GM23248 (cell line): Measurements from ENCODE around the gene MALSU1. TPM values are rescaled to one million over a fixed set of nuclear protein-coding genes. Genes with fewer than 3 reads are reported as not detected.

Experiments used
- DNase-seq: peaks from one replicate; pipeline ENCODE4 v3.0.0-alpha.2; 2015
- H2AFZ ChIP-seq: fragments of 200-600 bp; sonication (generic); 2 replicates; pipeline ENCODE4 v1.6.1; 2016; ENCODE audit warnings: antibody characterized with exemption
- H3F3A ChIP-seq: fragments of 200-600 bp; sonication (generic); 2 replicates; pipeline ENCODE4 v1.6.1; 2016; ENCODE audit warnings: mild to moderate bottlenecking, antibody characterized with exemption, mixed run types; ENCODE audit not compliant: insufficient read depth
- H3K27ac ChIP-seq: fragments of 200-600 bp; sonication (generic); 2 replicates; pipeline ENCODE4 v1.5.1; 2016; ENCODE audit warnings: mild to moderate bottlenecking
- H3K27me3 ChIP-seq: fragments of 200-600 bp; sonication (generic); replicated peaks from 2 replicates; pipeline ENCODE4 v1.6.1; 2016; ENCODE audit warnings: mild to moderate bottlenecking; ENCODE audit not compliant: insufficient read depth
- H3K36me3 ChIP-seq: fragments of 200-600 bp; sonication (generic); 2 replicates; pipeline ENCODE4 v1.6.1; 2016; ENCODE audit warnings: low read depth, mild to moderate bottlenecking
- H3K4me1 ChIP-seq: fragments of 200-600 bp; sonication (generic); 2 replicates; pipeline ENCODE4 v1.6.1; 2016; ENCODE audit warnings: mild to moderate bottlenecking; ENCODE audit not compliant: insufficient read depth
- H3K4me2 ChIP-seq: fragments of 200-600 bp; sonication (generic); one replicate; pipeline ENCODE4 v1.6.1; 2016; ENCODE audit warnings: mild to moderate bottlenecking; ENCODE audit not compliant: unreplicated experiment
- H3K4me3 ChIP-seq: fragments of 200-600 bp; sonication (generic); 2 replicates; pipeline ENCODE4 v1.5.1; 2016; ENCODE audit warnings: mild to moderate bottlenecking
- H3K79me2 ChIP-seq: fragments of 200-600 bp; sonication (generic); 2 replicates; pipeline ENCODE4 v1.6.1; 2016; ENCODE audit warnings: mild to moderate bottlenecking; ENCODE audit not compliant: insufficient read depth
- H3K9ac ChIP-seq: fragments of 200-600 bp; sonication (generic); 2 replicates; pipeline ENCODE4 v1.6.1; 2016; ENCODE audit warnings: mild to moderate bottlenecking
- H3K9me2 ChIP-seq: fragments of 200-600 bp; sonication (generic); 2 replicates; pipeline ENCODE4 v1.6.1; 2016; ENCODE audit warnings: mixed run types, mild to moderate bottlenecking, moderate library complexity; ENCODE audit not compliant: insufficient read depth
- H3K9me3 ChIP-seq: fragments of 200-600 bp; sonication (generic); one replicate; pipeline ENCODE4 v1.6.1; 2017; ENCODE audit warnings: low read depth
- H4K20me1 ChIP-seq: fragments of 200-600 bp; sonication (generic); 2 replicates; pipeline ENCODE4 v1.6.0; 2016; ENCODE audit not compliant: insufficient read depth
- EZH2 ChIP-seq: fragments of 200-600 bp; sonication (generic); IDR thresholded peaks from 2 replicates; pipeline ENCODE4 v1.6.1; 2018; ENCODE audit warnings: antibody characterized with exemption, mild to moderate bottlenecking; ENCODE audit not compliant: insufficient read depth, poor library complexity, severe bottlenecking
- EZH2phosphoT487 ChIP-seq: fragments of 200-600 bp; sonication (generic); IDR thresholded peaks from 2 replicates; pipeline ENCODE4 v1.6.1; 2018; ENCODE audit warnings: antibody characterized with exemption, moderate library complexity, mild to moderate bottlenecking, low read depth; ENCODE audit not compliant: insufficient read depth
- WGBS, 2 experiments: methylation state at CpG; one replicate each; pipeline ENCODE4 v1.1.6; 2015 to 2017; ENCODE audit warnings: low lambda C conversion rate in 2 of 2, low coverage in 1 of 2; ENCODE audit errors: missing lambda C conversion rate in 2 of 2; 5-methylcytosine and 5-hydroxymethylcytosine counted together
- in situ Hi-C: fragments of 300-500 bp; cut with MboI; formaldehyde crosslinking; loops from 2 replicates; pipeline ENCODE4 v1.15.0; 2020
- polyA plus RNA-seq: library from polyadenylated mRNA; unstranded; fragments of >200 nt; fragmentation: Nextera tagmentation; extraction: Ambion mirVana; gene quantifications from 2 replicates; pipeline ENCODE4 v1.2.1, GENCODE V29; 2016
- total RNA-seq: library from RNA; depleted of rRNA; stranded (reverse); fragments of >200 nt; shearing (Covaris generic); gene quantifications from 2 replicates; pipeline ENCODE4 v1.2.3, GENCODE V29; 2014

MALSU1 gene
- total and polyA plus RNA-seq, 2 experiments from 2014 or later = 66.0 to 136 TPM

DNA sequence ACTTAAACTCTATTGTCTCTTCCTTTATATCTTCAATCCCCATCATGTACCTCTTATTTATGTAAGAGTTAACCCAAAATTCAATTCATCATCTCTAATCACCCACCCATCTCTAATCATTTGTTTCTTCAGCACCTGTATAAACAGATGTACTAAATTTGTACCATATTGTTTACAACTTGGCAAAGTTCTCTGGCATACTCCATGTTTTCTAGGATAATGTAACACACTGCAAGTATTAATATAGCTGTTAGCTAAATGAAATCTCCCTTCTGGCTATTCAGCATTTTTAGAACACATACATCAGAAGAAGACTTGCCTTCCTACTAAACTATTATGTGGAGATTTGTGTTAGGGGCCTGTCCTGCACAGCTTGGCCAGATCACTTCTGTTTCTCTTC lies 33.1 kb downstream of the MALSU1 start:
- Histone ChIP-seq H3K9me2 (no peaks in the 10 kb centered on the region), H3K36me3 (0 out of 2 replicates have a peak, but pooled peaks cover 10% of the 10 kb centered on the region), H4K20me1 (no peaks in the 10 kb centered on the region), H3K27ac (no peak overlapping the region), H3K4me1 (peaks cover 37% of the 10 kb centered on the region), H2AFZ (no peak overlapping the region), H3K9ac (no peak overlapping the region), H3K4me3 (no peak overlapping the region), H3K27me3 (no peaks in the 10 kb centered on the region), H3K9me3 (no peaks in the 10 kb centered on the region), H3K4me2 (no peak overlapping the region), H3F3A (peaks cover 38% of the 10 kb centered on the region), H3K79me2 (peaks cover 15% of the 10 kb centered on the region; the same call in 1 of the 2 replicates)
- TF ChIP-seq EZH2phosphoT487 (no peak), EZH2 (no peak)
- in situ Hi-C loops = no loop called here
- no peak for DNase-seq

DNA sequence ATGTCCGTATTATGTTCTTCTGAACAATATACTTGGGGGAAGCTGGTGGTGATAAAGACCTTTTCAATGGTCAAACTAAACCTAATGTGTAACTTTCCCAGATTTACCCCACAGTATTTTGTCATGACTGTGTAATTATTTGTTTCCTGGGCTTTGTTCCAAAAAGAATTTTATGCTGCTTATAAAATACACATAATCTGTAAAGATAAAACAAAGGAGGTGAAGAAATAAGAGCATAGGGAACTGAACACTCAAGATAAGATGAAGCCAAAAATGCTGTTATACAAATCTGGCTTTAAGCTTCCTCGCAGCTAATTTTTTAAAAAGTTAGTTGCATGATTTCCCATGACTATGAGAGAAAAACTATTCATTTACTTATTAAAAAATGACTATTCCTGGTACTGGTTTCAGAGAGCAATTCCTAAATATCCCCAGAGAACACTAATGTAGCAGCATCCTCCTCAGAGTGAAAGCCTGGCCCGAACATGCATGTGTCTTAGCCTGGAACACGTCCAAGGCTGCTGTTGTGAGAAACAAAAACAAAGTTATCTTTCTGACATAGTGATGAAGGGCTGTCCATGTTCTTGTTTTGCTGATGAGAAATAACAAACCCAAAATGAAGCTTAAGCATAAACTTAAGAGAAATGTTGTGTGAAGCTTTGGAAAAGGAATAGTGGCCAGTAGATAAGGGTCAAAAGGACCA lies 33.9 kb downstream of the MALSU1 start:
- Histone ChIP-seq H3K4me2 (peak overlapping the region; percentile 45), H3K79me2 (peaks cover 15% of the 10 kb centered on the region; the same call in 1 of the 2 replicates), H3K27me3 (no peaks in the 10 kb centered on the region), H3K4me3 (no peak overlapping the region), H3K9me3 (no peaks in the 10 kb centered on the region), H2AFZ (no peak overlapping the region), H3K36me3 (0 out of 2 replicates have a peak, but pooled peaks cover 16% of the 10 kb centered on the region), H3K27ac (peak overlapping the region; percentile 77), H3K9me2 (no peaks in the 10 kb centered on the region), H3F3A (peaks cover 38% of the 10 kb centered on the region), H4K20me1 (no peaks in the 10 kb centered on the region), H3K4me1 (peaks cover 37% of the 10 kb centered on the region), H3K9ac (peak overlapping the region; percentile 18; the same call in 1 of the 2 replicates)
- peak; percentile 63 for DNase-seq
- in situ Hi-C loops = no loop called here
- WGBS, 2 experiments = 13 to 17% methylated on average over 4 of the region's 4 CpGs
- no peak for TF ChIP-seq EZH2
- TF ChIP-seq EZH2phosphoT487 = no peak

GRCh38 chr7:23333671-23334246 lies 34.6 kb downstream of the MALSU1 start:
- Histone ChIP-seq H3K36me3 (0 out of 2 replicates have a peak, but pooled peaks cover 16% of the 10 kb centered on the region), H3K9me2 (no peaks in the 10 kb centered on the region), H3K4me1 (peaks cover 37% of the 10 kb centered on the region), H2AFZ (no peak overlapping the region), H3K9ac (peak overlapping the region; percentile 18; the same call in 1 of the 2 replicates), H3K4me2 (peak overlapping the region; percentile 45), H3F3A (peaks cover 38% of the 10 kb centered on the region), H3K9me3 (no peaks in the 10 kb centered on the region), H3K27ac (peak overlapping the region; percentile 77), H3K27me3 (no peaks in the 10 kb centered on the region), H3K4me3 (peak overlapping the region; percentile 6; the same call in 1 of the 2 replicates), H3K79me2 (peaks cover 15% of the 10 kb centered on the region; the same call in 1 of the 2 replicates), H4K20me1 (no peaks in the 10 kb centered on the region)
- in situ Hi-C loops = no loop called here
- no peak for TF ChIP-seq EZH2phosphoT487
- no peak for TF ChIP-seq EZH2
- peak; percentile 98 for DNase-seq
- WGBS, 2 experiments = 0 to 2% methylated on average over 9 of the region's 9 CpGs

GRCh38 chr7:23334482-23335056 lies 35.4 kb downstream of the MALSU1 start:
- no peaks in the 10 kb centered on the region for H3K9me3 ChIP-seq
- H3K9ac ChIP-seq = peak overlapping the region; percentile 11; the same call in 1 of the 2 replicates
- TF ChIP-seq EZH2 = no peak
- peak; percentile 83; the same call in 1 of the 2 replicates for TF ChIP-seq EZH2phosphoT487
- H3K4me3 ChIP-seq = peak overlapping the region; percentile 6; the same call in 1 of the 2 replicates
- in situ Hi-C loops = no loop called here
- no peaks in the 10 kb centered on the region for H3K9me2 ChIP-seq
- peaks cover 38% of the 10 kb centered on the region for H3F3A ChIP-seq
- peak; percentile 95 for DNase-seq
- H3K27ac ChIP-seq = peak overlapping the region; percentile 77
- H2AFZ ChIP-seq = no peak overlapping the region
- WGBS, 2 experiments = 2 to 3% methylated on average over 5 of the region's 5 CpGs
- 0 out of 2 replicates have a peak, but pooled peaks cover 16% of the 10 kb centered on the region for H3K36me3 ChIP-seq
- no peaks in the 10 kb centered on the region for H3K27me3 ChIP-seq
- peaks cover 37% of the 10 kb centered on the region for H3K4me1 ChIP-seq
- peaks cover 10% of the 10 kb centered on the region; the same call in 1 of the 2 replicates for H3K79me2 ChIP-seq
- no peaks in the 10 kb centered on the region for H4K20me1 ChIP-seq
- H3K4me2 ChIP-seq = peak overlapping the region; percentile 38
